GM15510 (cell line): ENCODE measurements around the gene SMR3A.

ENCODE experiments used
- POLR2A ChIP-seq: IDR thresholded peaks from 3 replicates; pipeline ENCODE4 v1.6.1; 2011; ENCODE audit warnings: borderline replicate concordance; ENCODE audit not compliant: insufficient read length; ENCODE audit errors: extremely low read depth

The SMR3A gene

DNA sequence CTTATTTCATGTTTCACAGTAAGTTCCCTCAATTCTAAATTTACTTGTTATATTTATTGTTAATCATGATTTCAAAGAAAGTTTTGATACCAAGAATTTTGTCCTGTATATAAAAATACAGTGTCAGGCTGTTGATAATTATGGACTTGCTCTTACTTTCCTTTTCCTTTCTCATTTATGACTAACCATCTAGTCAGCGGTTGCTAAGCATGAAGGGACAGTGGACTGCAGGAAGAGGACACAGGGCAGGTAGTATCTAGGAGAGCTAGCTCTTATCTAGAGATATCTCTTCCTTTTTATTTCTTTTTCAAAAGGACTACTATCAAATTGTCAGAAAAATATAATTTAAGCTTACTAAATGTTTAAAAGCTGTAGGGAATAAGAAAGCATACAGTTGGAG lies 38.8 kb downstream of the SMR3A start:
- no peak for TF ChIP-seq POLR2A

DNA sequence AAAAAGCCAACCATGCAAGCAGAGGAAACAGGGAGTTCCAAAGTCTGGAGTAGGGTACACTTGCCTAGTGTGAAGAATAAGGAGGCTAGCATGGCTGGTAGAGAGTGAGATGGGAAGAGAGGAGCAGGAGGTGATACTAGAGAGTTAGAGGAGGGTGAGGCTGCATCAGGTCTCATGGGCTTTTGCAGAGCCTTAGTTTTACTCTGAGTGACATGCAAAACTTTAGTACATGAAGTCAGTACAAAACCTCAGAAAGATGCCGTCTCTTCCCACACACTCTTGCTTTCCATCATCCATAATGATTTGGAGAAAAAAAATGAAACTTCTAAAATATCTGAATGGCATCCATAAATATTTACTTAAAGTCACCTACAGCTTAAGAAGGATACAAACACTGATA lies 42.2 kb downstream of the SMR3A start:
- no peak for TF ChIP-seq POLR2A

GRCh38 chr4:70405765-70406164 lies 45.2 kb downstream of the SMR3A start:
- no peak for TF ChIP-seq POLR2A
